ENCODE measurements around the gene MEGF8. TPM values are rescaled to one million over a fixed set of nuclear protein-coding genes. Genes with fewer than 3 reads are reported as not detected.

Gene MEGF8
- polyA plus RNA-seq, 12 donors, result 19.3 to 31.5 (median 23.5) TPM; not detected in 1

GRCh38 chr19:42376177-42376555 is 50.7 kb downstream of the MEGF8 start:
- DNase-seq, result no peak

GRCh38 chr19:42378225-42379215 is 53.1 kb downstream of the MEGF8 start:
- DNase-seq, result no peak

GRCh38 chr19:42380155-42380554 is 54.7 kb downstream of the MEGF8 start:
- no peak for DNase-seq

- DNase-seq, result no peak
Observed at GRCh38 chr19:42386974-42387707, 61.7 kb downstream of the MEGF8 start.

GRCh38 chr19:42388851-42389489 is 63.5 kb downstream of the MEGF8 start:
- DNase-seq, result no peak

- DNase-seq, result no peak
Observed at GRCh38 chr19:42389899-42390298, 64.5 kb downstream of the MEGF8 start, which contains the start of gene CNFN. Gene CNFN (minus strand): TSS chr19:42390297. CDS start chr19:42389037, 1,260 bp downstream.

GRCh38 chr19:42392165-42392564 is 66.7 kb downstream of the MEGF8 start:
- DNase-seq, result no peak

- no peak for DNase-seq
Observed at GRCh38 chr19:42394751-42395150, 69.3 kb downstream of the MEGF8 start.

- peak; percentile 99 for DNase-seq
Observed at GRCh38 chr19:42396381-42397262, 71.2 kb downstream of the MEGF8 start.

- DNase-seq, result no peak
Observed at GRCh38 chr19:42397263-42398166, 72.1 kb downstream of the MEGF8 start.

GRCh38 chr19:42400404-42400803 is 75.0 kb downstream of the MEGF8 start:
- DNase-seq, result no peak

GRCh38 chr19:42401365-42402303 is 76.2 kb downstream of the MEGF8 start:
- peak; percentile 86 for DNase-seq

GRCh38 chr19:42402376-42403116 is 77.1 kb downstream of the MEGF8 start:
- DNase-seq, result no peak

- no peak for DNase-seq
Observed at GRCh38 chr19:42403586-42403985, 78.2 kb downstream of the MEGF8 start.

- DNase-seq, result no peak
Observed at GRCh38 chr19:42406111-42406510, 80.7 kb downstream of the MEGF8 start.

- no peak for DNase-seq
Observed at GRCh38 chr19:42407085-42407815, 81.8 kb downstream of the MEGF8 start.

- no peak for DNase-seq
Observed at GRCh38 chr19:42407816-42408175, 82.4 kb downstream of the MEGF8 start.

Measured in muscle of arm (tissue), 12 donors.